ENCODE measurements around the gene HSD17B13.

DNA sequence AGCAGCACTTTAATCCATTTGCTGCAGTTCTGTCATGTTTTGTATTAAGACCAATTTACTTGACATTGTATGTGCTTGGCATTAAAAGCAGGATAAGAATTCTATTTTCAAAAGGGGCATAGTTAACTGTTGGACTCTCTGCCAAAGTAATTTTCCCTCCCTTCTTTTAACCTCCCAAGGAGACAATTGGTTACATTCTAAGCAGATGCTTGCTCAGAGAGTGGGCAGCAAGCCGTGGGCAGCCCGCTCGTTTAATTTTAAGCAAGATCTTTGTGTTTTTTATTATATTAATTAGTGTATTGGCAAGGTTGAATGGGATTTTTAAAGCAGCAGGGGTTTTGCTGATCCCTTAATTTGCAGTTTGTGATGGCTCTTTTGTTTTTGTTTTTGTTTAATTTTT, 65.2 kb downstream of the HSD17B13 start:
- TF ChIP-seq POLR2A (IDR thresholded peaks at IDR 0.05; ENCODE audit: low read length) (no peak), GATA1 (IDR thresholded peaks at IDR 0.05; ENCODE audit: low read depth, low read length) (no peak)

Measured in erythroblast (primary cell).